GM21360 (cell line): ENCODE data around the gene C2orf76.
A peak's percentile ranks its signal among the peaks of the same experiment; 100 is the strongest.
"Not testable (repeated sequence)": the region's sequence is repeated elsewhere in the genome, so short reads cannot be mapped to it uniquely, and the experiment has no call there.

Source experiments
- ATAC-seq: cut with Tn5 transposase; IDR thresholded peaks from one replicate; pipeline ENCODE4 v1.9.1; 2021; ENCODE audit warnings: mild to moderate bottlenecking, moderate library complexity; ENCODE audit not compliant: unreplicated experiment

Gene C2orf76

DNA sequence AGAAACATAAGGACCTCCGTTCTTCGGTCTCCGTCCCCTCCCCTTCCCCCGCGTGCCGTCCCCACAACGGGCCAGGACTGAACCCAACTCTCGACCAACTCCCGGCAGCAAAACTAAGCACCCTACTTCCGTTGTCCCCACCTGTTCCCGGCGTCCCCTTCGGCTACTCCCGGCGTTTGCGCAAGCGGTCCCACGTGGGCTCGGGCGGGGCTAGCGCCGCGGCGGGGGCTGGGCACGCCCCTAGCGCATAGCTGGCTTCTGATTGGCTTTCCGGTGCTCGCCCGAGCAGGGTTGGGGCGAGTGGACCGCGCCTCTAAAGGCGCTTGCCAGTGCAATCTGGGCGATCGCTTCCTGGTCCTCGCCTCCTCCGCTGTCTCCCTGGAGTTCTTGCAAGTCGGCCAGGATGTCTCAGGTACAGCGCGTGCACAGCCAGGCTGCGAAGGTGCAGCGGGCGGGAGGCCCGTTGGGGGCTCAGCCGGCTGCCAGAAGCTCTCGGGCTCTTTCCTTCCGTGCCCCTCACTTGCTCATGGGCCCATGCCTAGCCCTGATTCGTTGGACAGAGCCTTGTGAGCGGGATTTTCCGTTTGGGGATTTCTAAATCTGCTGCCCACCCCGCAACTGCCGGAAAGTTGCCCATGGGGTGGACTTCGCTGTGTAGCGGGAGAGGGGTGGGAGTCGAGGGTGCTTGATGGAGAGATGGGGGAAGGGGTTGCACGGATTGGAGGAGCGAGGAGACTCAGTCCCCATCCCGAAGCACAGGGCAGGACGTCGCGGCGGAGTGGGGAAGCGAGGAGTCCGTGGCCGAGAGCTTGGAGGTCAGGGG is at the start of gene C2orf76, which contains the start of gene DBI:
TSS of gene C2orf76 (minus strand) at position 186 of the 823 bp plus-strand sequence. CDS start 26,875 bp downstream, outside the sequence.
TSS of gene DBI (plus strand) at position 329 of the 823 bp plus-strand sequence. CDS start at position 404, 75 bp downstream.
- ATAC-seq, result peak; percentile 94

DNA sequence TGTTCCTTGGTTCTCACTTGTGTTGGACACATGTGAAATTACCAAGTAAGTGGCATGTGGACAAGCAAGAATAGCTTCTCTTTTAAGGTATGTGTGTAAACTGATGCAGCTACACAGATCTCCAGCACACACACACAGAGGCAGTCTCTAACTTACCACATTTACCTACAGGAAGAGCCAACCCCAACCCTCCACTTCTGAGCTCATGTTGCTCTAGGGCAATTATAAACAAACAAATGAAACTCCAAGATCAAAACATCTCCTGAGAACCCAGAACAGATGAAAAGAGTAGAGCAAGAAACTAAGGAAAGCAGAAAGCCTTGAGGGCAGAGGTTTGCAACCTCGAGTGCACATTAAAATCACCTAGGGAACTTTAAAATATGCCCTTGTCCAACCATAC is 49.0 kb upstream of the C2orf76 start:
- no peak for ATAC-seq

DNA sequence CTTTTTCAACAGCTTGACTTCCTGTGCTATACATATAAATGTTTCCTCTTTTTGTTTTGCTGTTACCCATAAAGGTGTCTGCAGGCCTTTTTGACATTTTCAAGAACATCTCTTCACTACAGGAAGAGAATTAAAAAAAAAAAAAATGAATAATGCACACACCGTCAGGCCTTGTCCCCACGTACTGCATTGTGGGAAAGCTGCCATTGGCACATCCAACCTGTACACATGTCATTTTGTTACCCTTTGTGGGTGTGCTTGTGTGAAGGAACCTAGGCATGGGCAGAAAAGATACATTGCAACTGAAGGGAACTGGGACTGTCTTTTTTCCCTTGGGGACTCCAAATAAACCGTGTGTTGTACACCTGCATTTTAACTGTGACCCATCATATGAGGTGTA is 48.3 kb upstream of the C2orf76 start:
- no peak for ATAC-seq

DNA sequence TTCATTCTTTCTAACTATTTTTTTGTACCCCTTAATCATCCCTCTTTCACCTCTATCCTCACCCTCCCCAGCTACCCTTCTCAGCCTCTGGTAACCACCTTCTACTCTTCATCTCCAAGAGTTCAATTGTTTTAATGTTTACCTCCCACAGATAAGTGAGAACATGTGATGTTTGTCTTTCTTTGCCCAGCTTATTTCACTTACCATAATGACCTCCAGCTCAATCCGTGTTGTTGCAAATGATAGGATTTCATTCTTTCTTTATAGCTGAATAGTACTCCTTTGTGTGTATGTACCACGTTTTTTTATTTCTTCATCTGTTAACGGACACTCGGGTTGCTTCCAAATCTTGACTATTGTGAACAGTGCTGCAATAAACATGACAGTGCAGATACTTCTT is 42.9 kb upstream of the C2orf76 start:
- no peak for ATAC-seq

DNA sequence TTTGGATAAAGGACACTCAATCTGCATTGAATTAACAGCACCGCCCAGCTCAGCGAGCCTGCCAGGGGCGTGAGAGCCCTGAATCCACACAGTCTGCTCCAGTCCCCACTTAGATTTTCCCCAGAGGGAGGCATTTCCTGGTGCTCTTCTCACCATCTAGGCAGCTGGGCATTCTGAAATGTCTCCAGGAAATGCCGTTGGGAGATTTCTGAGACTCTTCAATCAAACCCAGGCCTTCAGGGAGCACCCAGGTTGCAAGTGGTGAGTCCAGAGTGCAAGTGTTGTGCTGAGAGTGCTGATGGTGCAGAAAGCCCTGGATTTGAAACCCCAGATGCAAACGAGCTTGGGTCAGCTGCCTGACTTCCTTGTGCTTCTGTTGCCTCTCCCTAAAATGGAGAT is 41.6 kb upstream of the C2orf76 start:
- no peak for ATAC-seq

DNA sequence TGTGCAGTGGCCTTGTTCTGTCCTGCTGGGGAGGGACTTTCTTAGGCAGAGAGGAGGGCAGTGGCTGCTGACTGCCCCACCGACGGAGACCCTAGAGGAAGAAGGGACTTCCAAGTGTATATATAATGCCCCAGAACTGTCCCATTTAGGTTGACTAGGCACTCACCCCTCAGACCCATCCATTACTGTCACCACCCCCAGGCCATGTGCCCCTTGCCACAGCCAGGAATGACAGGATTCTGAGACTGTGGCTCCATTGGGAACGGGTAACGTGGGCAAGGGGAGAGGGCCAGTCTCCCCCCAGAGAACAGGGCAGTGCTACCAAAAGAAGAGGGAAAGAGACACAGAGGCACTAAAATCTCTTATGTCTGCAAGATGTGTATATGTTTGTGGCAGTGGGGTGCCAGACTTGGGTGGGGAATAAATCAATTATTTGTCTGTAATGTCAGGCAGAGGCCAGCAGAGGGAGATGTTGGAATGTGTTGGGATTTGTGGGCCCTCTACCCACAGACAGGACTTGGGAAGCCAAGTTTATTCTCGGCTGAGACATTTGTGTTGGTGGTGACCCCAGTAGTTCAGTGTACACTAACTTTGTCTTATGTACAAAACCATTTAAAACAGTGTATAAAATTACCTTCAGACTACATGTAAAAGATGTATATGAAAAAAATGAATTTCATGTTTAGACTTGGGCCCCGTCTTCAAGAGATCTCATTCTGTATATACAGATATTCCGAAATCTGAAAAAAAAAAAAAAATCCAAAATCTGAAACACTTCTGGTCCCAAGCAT is 41.0 kb upstream of the C2orf76 start:
- no peak for ATAC-seq

DNA sequence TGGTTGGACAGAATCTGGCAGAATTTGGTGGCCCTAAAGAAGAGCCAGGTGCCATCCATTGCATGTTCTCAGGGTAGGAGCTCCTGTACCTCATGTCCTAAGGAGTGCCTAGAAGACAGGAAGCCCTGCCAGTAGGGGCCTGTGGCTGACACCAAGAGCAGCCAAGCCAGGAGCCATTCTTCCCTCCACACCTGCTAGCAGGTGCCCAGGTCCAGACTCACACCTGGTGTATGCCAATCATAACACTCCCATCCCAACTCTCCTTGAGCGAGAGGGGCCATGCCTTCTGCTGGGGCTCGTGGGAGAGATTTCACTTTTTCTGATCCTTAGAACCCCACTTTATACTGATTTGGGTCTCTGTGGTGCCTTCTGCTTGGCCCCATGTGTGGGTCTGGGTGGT is 38.5 kb upstream of the C2orf76 start:
- ATAC-seq, result no peak

DNA sequence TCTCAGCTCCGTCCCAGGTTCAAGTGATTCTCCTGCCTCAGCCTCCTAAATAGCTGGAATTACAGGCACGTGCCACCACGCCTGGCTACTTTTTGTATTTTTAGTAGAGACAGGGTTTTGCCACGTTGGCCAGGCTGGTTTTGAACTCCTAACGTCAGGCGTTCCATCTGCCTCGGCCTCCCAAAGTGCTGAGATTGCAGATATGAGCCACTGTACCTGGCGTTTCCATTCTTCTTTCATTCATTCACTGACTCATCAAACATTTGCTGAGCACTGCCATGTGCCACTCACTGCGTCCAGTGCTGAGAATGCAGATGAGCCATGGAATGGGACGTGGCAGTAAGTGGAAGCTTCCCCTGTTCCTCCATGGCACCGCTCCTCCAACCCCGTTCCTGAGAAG is 37.0 kb upstream of the C2orf76 start:
- ATAC-seq, result not testable (repeated sequence)

DNA sequence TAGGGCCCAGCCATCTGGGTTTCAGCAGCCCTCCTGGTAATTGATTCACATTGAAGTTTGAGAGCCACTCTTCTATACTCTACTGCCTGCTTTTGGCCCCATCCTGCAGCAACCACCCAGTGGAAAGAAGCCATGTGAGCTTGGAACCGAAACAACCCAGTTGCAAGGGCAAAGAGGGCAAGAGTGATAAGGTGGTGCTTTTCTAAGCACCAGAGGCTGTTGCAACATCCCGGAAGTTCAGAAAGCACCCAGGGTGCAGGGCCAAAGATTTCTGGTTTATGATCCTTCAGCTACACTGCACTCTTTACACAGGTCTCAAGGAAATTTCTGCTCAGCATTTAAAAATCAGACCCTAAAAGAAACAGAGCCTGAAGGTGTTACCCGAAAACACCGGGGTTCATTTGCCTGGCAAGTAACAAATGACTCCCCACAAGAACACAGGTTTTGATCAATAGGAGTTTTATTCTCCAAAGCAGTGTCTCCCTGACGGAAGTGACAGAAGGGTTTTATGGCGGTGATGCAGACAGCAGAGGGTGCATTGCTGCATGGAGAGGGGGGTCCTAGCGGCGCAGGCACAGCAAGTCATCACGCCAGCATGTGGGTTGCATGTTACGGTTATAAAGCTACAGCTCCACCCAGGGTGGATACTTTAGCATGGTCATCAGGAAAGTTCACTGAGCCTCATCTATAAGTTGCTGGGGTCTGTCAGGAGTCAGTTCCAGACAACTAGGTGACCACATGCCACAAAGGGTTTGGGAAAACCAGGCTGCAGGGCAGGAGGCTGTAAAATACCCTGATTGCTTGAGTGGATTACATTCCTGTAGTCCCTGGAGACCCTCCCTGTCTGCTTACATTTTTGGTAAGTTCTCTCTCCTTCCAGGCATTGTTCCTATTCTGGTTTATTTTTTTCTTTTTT is 36.3 kb upstream of the C2orf76 start:
- no peak for ATAC-seq

DNA sequence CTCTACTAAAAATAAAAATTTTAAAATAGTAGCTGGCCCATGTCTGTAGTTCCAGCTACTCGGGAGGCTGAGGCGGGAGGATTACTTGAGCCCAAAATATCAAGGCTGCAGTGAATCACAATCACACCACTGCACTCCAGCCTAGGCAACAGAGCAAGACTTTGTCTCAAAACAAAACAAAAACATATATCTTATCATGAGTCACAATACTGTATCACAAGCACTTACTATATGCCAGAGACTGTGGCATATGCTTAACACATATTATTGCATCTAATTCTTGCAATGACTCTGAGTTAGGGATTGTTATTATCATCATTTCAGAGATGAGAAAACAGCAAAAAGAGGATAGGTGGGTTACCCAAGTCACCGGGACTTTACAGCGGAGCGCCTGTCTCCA is 35.5 kb upstream of the C2orf76 start:
- ATAC-seq, result no peak

DNA sequence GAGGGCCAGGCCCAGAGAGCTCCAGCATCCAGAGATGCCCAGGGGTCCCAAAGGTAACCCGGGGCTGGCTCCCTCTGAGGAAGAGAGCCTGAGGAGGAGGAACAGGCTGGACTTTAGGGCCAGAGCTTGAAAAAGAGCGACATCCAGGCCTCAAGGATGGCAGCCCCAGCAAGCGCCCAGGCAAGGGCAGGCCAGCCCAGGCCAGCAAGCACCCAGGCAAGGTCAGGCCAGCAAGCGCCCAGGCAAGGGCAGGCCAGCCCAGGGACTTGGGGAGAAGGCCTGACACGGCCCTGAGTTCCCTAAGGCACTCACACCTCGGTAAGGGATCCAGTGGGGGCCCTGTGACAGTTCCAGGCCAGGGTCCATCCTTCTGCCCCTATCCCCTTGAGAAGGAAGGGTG is 30.6 kb upstream of the C2orf76 start:
- ATAC-seq, result no peak

DNA sequence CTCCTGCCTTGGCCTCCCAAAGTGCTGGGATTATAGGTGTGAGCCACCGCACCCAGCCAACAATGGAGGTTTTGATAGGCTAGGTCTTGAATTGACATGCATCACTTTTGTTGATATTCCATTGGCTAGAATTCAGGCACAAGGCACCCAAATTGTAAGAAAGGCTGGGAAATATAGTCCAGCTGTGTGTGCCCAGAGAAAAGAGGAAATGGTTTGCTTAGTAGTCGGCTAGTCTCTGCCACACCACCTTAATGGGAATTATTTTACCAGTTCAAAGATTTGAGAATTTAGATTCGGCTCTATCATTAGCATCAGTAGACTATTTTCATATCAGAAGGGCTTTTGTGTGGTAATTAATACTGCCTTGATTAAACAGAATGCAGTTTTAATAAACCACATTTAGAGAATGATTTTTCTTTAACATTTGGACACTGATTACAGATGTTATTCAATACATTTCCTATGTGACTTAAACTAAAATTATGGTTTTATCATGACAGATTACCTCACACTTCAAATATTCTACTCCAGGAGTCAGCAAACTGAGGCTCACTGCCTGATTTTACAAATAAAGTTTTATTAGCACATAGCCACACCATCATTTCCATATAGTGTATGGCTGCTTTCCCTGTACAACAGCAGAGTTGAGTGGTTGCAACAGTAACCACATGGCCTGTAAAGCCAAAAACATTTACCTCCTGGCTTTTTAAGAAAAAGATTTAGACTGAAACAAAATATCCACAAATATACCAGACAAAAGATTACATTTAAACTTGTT is 27.5 kb upstream of the C2orf76 start:
- no peak for ATAC-seq

DNA sequence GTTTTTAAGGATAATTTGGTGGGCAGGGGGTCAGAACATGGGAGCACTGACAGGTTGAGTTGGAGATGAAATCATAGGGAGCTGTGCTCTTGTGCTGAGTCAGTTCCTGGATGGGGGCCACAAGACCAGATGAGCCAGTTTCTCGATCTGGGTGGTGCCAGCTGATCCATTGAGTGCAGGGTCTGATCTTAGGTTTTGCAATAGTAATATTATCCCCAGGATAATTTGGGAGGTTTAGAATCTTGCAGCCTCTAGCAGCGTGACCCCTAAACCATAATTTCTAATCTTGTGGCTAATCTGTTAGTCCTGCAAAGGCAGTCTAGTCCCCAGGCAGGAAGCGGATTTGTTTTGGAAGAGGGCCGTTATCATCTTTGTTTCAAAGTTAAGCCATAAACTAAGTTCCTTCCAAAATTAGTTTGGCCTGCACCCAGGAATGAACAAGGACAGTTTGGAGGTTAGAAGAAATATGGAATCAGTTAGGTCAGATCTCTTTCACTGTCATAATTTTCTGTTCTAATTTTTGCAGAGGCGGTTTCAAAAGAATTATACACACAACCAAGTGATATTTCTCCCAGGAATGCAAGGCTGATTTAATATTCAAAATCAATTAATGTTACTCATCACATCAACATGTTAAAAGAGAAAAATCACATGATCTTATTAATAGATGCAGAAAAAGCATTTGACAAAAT is 23.1 kb upstream of the C2orf76 start:
- ATAC-seq, result no peak

DNA sequence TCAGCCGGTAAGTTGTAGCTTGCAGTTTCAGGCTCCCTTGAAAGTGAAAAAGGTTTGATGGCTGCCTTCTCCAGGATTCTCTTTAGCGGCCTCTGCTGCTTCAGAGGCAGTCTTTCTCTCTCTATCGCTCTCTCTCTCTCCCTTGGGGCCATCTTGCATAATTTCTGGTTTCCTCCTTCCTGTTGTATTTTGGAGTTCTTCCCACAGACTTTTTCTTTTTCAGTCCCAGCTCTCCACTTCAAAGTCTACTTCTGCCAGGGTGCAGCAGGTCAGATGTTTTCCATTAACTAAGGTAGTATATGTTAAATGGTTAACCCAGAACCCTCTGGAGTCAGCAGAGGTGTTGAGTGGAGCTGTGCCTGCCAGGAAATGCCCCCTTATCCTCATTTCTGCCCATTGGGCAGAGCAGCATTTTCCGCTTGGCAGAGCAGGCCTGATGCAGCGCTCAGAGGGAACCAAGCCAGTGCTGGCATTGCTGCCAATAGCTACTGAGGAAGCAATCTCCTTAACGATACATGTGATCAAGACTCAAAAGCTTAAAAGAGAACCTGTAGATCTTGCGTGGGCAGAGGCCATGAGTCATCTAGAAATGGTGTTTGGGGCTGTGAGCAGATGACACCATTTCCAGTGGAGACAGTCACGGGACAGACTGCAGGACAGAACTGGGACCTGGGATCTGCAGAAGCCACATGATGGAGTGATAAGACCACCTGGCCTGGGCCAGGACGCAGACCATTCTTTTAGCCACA is 20.9 kb upstream of the C2orf76 start:
- peak; percentile 89 for ATAC-seq

DNA sequence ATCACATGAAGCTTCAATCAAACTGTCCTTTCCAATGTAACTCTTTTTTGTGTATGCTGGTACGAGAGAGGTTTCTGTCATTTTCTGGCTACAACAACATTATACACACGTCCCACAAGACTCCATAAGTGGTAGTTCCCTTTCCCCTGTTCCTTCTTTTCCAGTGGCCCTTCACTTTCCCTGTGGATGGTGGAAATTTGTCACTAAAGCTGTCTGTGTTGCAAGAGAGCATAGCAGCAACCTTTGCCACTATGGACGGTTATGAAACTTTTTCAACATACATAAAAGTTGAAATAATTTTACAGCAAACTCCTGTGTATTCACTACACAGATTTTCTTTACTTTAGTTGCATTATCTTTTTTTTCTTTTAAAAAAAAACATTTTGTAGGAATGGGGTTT is 18.8 kb upstream of the C2orf76 start:
- ATAC-seq, result no peak

DNA sequence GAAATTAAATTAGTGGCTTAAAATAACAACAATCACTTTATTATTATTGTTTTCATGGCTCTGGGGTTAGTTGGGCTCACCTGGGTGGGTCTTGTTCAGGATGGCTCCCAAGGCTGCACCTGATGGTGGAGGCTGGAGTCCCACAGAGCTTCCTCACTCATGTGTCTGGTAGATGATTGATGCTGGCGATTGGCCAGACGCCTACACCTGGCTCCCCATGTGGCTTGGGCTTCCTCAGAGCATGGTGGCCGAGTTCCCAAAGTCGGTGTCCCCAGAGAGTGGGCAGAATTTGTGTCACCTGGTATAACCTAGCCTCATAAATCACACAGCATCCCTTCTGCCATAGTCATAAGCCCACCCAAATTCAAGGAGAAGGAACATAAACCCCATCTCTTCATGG is 18.3 kb upstream of the C2orf76 start:
- no peak for ATAC-seq

DNA sequence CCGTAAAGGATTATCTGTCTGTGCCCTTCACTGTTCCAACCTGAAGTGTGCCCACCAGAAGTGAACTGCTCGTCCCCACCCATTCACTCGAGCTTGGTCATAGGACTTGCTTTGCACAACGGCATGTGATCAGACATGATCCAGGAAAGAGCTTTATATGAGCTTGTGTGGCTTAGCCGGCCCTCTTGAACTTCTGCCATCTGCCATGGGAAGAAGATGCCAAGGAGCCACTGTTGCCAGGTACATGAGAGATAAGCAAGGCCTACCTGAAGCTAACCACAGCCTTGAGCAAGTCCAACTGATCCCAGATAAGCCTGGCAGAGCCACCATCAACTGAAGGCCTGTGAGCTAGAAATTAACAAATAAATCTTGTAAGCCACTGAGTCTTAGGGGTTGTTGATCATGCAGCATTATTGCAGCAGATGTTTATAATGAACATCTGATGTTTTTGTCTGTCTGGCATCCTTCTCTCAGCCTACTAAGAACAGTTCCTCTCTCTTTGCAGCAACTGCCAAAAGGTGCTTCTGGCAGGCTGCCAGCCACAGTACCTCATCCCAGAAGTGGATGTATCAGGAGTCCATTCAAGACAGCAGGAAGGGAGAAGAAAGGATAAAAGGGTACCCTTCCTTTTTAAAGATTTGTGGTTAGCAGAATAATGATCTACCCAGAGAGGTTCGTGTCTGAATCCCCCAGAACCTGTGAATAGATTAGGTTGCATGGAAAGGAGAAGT is 16.9 kb upstream of the C2orf76 start:
- no peak for ATAC-seq

DNA sequence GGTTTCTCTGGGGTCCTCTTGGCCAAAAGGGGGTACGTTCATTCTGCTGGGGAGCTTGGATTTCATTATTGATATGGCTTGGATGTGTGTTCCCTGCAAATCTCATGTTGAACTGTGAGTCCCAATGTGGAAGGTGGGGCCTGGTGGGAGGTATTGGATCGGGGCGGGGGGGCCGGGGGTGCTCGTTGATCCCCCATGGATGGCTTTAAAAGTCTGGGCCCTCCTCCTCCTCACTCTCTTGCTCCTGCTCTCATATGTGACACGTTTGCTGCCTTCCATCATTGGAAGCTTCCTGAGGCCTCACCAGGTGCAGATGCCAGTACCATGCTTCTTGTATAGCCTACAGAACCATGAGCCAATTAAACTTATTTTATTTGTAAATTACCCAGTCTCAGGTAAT is 11.9 kb upstream of the C2orf76 start:
- ATAC-seq, result no peak
